Cardiac septum (tissue), 1 donor: ENCODE data around the gene MS4A6E. TPM values are rescaled to one million over a fixed set of nuclear protein-coding genes. Genes with fewer than 3 reads are reported as not detected.
"Not testable (repeated sequence)": the region's sequence is repeated elsewhere in the genome, so short reads cannot be mapped to it uniquely, and the experiment has no call there.

ENCODE experiments used
- DNase-seq: peaks from one replicate; pipeline ENCODE4 v3.0.0-alpha.2; 2020; ENCODE audit warnings: low spot score
- intact Hi-C: fragments of 100-400 bp; cut with DNase I; formaldehyde crosslinking; loops from one replicate; pipeline ENCODE4 v1.14.0; 2022
- long read RNA-seq: library from polyadenylated mRNA; unstranded; transcript quantifications from one replicate; pipeline ENCODE4 v2.0.0, GENCODE V29; 2021
- total RNA-seq: library from RNA; stranded (reverse); fragmentation: NEBNext Ultra II Directional; extraction: Animal tissue kit (Norgen Biotek cat#: 25700); gene quantifications from one replicate; pipeline ENCODE4 v1.2.1, GENCODE V29; 2021
- donor health status: DM: no; HTN: no; CAD: no.

The MS4A6E gene, protein sequence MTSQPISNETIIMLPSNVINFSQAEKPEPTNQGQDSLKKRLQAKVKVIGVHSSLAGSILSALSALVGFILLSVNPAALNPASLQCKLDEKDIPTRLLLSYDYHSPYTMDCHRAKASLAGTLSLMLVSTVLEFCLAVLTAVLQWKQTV
- total RNA-seq = not detected
- long read RNA-seq = 0 reads

DNA sequence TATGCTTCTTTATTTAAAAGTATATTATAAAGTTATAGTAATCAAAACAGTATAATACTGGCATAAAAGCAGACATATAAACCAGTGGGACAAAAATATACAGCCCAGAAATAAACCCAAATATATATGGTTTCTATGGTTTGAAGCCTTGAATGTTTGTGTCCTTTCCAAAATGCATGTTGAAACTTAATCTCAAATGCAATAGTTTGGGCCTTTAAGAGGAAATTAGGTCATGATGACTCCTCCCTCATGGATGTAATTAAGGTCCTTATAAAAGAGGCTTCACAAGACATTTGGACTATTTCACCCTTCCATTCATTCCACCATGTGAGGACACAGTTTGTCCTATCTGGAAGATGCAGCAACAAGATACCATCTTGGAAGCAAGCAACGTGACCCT lies at the start of gene MS4A6E:
TSS of gene MS4A6E (plus strand) at position 301 of the 400 bp plus-strand sequence. CDS start 7,641 bp downstream, outside the sequence.
- intact Hi-C loops = no loop called here
- no peak for DNase-seq

DNA sequence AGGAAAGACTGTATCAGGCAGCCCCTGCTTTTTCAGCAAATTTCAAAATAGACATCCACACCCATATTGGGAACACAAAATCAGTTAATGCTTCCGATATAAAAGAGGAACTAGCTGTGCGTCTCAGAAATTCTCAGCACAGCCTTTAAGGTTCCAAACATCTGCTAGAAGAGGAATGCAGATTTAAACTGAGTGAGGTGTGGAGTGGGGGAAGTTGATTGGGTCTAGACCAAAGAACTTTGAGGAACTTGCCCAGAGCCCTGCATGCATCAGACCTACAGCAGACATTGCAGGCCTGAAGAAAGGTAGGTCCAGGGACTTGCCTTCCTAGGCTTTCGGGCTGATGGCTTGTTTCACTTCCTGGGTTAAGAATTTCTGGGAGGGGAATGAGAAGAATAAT lies 46.6 kb upstream of the MS4A6E start, which contains the start of gene MS4A4A:
TSS of gene MS4A4A (plus strand) at position 255 of the 400 bp plus-strand sequence. CDS start at position 265, 10 bp downstream.
- no peak for DNase-seq
- intact Hi-C loops = no loop called here

DNA sequence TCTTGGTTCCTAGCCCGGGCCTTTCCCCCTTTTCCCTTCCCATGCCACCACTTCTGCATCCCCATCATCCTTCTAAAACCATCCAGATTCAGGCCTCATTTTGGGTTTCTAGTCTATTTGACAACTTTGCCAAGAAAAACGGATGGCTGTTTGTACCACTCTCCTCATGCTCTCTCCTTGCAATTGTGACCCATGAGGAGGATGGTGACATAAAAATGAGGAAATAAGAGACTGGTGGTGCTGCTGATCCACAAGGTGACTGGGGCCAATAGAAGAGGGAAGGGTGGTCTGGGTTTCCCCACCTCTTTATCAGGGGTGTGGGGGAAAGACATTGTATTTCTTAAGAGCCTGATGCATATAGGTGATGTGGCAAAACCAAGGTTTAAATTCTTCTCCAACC lies 45.6 kb upstream of the MS4A6E start:
- intact Hi-C loops = no loop called here
- no peak for DNase-seq

DNA sequence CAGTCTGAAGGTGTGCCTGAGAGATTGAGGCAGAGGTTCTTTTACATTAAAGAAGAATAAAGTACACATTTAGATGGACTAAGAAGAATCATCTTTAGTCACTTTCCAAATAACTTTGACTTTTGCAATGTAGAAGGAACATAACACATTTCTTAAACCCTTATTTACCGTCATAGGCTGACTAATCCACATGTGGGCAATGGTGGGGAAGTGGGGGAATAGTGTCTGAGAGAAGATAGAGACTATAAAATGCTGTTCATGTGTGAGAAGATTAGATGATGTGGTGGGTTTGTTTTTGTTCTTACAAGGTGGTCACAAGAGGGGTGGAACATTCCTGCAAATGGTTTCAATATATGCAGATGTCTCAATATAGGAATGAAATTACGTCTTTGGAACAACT lies 44.8 kb upstream of the MS4A6E start:
- no peak for DNase-seq
- intact Hi-C loops = no loop called here

DNA sequence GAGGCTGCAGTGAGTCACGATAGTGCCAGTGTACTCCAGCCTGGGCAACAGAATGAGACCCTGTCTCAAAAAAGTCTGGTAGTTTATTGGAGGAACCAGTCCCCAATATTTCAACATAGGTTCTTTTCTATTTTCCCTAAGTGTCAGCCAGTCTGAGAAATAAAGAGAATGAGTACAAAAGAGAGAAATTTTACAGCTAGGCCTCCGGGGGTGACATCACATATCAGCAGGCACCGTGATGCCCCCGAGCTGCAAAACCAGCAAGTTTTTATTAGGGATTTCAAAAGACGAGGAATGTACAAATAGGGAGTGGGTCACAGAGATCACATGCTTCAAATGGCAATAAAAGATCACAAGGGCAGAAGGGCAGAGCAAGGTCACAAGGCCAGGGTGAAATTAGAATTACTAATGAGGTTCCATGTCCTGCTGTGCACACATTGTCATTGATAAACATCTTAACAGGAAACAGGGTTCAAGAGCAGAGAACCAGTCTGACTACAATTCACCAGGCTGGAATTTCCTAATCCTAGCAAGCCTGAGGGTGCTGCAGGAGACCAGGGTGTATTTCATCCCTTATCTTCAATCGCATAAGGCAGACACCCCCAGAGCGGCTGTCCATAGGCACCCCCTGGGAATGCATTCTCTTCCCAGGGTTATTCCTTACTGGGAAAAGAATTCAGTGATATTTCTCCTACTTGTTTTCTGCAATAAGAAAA lies 41.5 kb upstream of the MS4A6E start:
- intact Hi-C loops, DNase-seq: not testable (repeated sequence)

DNA sequence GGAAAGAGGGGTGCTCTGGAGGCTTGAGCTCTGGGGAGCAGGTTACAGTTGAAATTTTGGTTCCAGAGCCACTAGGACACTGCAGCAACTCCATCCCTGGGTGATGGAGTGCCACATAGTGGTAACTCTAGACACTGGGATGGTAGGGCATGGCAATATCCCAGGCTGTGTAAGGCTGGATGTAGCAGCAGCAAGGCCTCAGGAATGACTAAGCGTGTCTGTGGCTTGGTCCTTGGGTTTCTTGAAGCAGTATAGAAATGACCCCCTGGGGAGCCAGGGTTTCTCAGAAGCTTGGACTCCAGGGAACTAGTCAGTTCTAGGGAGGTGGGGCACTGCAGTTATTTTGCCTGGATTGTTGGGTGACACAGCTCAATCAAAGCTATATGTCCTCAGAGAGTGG lies 38.5 kb upstream of the MS4A6E start:
- intact Hi-C loops = no loop called here
- DNase-seq = no peak

DNA sequence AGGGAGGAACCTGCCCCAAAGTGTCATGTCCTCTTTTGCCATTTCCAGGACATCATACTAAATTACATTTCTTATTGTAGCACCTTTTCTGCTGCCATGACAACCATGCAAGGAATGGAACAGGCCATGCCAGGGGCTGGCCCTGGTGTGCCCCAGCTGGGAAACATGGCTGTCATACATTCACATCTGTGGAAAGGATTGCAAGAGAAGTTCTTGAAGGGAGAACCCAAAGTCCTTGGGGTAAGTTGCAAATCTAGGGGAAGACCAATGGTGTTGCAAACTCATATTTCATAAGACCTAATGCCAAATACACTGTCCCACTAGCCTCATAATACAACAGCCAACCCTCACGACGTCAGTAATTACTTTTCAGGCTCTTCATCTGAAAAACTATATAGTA lies 34.9 kb upstream of the MS4A6E start:
- DNase-seq = no peak
- intact Hi-C loops = no loop called here

DNA sequence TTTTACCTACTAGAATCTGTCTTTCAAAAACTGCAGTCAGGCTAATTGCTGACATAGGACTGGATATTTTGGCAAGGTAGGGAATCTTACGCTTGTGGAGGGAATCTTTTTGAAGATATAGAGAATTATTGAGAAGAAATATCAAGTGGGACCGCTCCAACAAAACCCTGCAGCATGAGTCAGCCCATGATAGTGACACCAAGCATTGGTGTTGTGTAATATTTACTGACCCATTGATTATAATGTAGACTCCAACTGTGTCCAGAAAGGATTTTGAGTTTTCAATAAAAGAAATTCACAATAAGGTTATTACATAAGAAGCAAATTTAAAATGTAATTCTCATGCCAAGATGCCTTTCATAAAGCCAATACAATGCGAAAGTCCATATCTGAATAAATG lies 25.9 kb upstream of the MS4A6E start:
- DNase-seq = no peak
- intact Hi-C loops = no loop called here

DNA sequence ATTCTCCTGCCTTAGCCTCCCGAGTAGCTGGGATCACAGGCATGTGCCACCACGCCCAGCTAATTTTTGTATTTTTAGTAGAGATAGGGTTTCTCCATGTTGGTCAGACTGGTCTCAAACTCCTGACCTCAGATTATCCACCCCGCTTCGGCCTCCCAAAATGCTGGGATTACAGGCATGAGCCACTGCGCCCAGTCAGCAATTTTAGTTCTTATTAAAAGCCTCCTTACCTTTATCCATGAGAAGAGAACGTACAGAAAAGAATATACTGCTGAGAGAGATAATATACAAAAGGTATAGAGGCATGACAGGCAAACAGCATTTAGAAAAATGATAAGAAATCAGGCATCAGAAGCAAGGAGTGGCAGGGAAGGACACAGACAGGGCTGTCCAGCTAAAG lies 25.2 kb upstream of the MS4A6E start:
- intact Hi-C loops = not testable (repeated sequence)

DNA sequence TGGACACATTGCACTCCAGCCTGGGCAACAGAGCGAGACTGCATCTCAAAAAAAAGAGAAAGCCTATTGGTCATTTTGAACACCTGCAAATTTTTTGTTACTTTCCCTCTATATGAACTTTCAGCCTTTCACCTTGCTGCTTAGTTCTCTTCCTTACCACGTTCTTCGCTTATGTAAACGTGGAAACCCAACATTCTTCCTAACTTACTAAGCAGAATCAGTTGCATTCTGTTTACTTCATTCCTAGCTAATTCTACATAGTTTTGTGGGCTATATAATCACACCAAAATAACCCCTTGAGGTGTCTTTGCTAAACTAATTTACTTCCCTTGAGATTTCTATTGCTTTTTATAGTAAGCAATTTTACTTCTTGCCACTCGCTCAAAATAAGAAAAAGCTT lies 23.4 kb upstream of the MS4A6E start:
- DNase-seq = no peak
- intact Hi-C loops = no loop called here

More for the DNA sequence above, 25.2 kb upstream of the MS4A6E start:
- not testable (repeated sequence) for DNase-seq

DNA sequence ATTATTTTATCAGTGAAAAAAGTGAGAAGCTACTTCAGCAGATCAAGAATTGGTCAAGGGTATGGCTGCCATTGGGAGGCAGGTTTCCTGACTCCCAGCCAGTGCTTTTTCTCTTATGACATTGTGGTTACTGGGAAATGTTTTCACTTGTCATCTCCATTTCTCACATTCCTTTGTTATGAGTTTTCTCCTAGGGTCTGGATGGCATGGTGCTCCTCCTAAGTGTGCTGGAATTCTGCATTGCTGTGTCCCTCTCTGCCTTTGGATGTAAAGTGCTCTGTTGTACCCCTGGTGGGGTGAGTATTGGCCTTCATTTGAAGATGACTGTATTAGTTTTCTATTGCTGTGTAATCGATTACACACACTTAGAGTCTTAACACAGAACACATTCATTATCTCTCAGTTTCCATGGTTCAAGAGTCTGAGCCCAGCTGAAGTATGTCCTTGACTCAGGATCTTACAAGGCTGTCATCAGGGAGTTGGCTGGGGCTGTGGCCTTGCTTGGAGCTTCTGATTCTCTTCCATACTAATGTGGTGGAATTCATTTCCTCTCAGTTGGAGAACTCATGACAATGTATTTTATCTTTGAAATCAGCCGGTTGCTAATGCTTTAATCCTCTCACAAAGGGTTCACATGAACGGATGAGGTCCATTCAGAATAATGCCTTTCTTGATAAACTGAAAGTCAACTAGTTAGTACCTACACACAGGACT lies 21.0 kb upstream of the MS4A6E start:
- intact Hi-C loops = no loop called here

DNA sequence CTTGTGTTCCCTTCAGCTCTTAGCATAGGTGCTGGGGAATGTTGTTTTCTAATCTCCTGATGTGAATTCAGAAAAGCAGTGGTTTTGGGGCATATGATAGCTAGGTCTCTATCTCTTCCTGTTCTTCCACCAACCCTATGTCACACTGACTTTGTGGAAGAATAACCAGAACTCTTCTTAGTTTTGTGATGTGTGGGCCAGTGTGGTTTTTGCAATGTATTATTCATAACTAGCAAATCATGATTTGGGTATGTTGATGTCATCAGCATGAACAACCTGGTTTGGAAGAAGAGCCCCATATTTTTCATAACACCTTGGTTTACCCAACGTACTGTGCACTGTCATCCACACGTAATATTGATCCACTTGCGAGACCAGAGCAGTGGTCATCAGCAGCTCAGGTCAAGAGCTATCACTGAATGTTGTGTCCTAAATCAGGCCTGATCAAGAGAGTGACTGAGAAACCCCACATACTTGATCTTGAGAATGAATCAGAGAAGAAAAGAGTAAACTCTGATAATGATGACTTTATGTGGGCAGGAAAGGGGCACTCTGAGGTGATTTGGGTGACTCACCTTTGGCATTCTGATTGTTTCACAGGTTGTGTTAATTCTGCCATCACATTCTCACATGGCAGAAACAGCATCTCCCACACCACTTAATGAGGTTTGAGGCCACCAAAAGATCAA lies 19.4 kb upstream of the MS4A6E start:
- no peak for DNase-seq
- intact Hi-C loops = no loop called here

More for the DNA sequence above, 21.0 kb upstream of the MS4A6E start:
- DNase-seq = no peak

DNA sequence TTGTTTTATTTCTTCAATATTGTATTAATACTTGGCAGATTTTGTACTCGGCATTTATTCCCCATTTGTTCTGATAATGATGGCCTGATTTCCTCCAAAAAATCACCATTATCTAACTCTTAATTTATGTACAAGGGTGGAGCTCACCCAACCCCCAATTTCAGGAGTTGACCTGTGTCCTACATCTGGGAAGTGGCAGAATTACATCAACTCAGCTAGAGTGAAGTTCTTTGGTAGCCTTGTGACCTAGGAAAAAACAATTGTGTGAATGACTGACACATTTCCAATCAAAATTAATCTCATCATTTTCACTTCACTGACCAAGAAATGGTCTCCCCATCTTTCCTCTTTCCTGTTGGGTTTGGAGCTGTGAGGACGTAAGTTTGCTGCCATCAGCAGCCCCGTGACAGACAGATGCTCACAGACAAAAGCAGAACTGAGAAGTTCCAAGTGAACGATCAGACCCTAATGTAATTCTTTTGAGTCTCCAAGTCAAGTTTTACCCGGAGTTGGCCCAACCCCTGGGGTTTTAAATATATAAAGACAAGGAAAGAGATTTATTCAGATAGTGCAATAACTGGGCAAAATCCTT lies 16.6 kb upstream of the MS4A6E start:
- no peak for DNase-seq

DNA sequence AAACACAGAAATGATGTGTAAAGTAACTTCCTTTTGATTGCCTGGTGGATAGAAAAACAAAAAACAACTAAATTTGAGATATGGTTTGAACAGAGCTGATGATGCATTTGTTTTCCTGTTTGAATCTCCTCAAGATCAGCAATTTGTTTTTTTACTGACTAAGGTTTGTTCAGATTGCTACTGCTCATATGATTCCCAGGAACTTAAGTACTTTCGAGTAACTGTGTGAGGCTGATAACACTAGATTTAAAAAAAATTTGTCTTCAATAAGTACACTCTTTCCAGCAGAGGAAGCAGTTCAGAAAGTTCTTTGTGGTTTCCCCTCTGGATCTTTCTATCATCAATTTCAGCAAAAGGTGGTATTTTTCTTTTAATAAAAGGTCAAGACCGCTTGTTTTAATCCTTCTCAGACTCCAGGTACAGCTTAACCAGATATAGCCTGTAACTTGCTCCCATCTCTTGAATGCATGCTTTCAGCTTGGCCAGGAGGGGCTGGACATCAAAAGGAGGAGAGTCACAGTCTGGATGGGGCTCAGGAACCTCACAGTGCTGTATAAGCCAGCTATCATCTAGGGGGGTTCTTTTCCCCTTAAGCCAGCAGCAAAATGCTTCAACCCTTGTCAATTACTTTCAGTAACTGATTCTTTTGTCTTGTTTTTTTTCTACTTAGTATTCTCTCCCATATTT lies 12.3 kb upstream of the MS4A6E start:
- no peak for DNase-seq
- intact Hi-C loops = no loop called here

More for the DNA sequence above, 16.6 kb upstream of the MS4A6E start:
- intact Hi-C loops = no loop called here

DNA sequence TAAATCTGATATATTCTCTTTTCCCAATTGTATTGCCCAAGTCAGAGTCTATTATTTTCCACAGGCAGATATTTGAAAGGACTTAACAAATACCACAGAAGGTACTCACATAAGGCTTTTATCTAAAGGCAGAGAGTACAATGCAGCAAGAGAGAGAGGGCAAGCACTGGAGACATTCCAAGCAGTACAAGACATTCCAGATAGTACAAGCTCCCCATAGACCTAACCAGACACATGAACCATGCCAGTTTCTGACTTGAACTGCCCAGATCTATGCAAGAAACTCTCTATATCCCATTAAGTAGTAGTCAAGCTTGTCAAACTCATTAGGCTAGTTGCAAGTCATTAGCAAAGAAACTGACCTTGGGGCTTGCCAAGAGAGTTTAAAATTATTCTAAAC lies 11.2 kb upstream of the MS4A6E start:
- DNase-seq = no peak
- intact Hi-C loops = no loop called here

DNA sequence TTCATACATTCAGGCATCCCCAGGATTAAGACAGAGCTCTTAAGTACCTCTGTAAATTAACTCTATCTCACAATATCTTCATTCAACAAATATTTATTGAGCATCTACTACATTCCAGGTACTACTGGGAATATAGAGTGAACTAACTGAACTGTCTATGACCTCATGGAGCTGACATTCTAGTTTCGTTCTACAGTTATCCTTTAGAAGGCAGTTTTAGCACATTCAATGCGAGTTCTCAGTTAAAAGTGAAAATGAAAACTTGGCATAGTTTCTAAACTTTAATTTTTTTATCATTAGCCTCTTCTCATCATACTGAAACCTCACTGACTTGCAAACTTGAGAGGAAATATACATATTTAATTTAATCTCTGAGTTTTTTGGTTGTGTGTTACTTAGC lies 10.7 kb upstream of the MS4A6E start:
- intact Hi-C loops = no loop called here
- no peak for DNase-seq

DNA sequence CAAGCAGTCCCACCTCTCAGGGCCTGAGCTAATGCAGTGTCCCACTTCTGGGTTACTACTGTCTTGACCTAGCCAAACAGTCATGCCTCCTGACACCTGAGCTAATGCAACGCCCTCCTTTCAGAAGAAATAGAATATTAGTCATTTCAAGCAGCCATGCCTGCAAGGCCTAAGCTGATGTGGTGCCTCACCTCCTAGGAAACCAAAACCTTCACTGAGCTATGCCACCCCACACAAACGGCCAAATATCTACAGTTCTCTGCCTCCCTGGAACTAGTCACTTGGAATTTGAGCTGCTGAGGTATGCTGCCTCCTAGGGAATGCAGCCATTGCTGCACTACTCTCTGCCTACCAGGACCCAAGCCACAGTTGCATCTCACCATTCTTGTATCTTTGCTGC lies 8.3 kb upstream of the MS4A6E start:
- no peak for DNase-seq
- intact Hi-C loops = no loop called here

DNA sequence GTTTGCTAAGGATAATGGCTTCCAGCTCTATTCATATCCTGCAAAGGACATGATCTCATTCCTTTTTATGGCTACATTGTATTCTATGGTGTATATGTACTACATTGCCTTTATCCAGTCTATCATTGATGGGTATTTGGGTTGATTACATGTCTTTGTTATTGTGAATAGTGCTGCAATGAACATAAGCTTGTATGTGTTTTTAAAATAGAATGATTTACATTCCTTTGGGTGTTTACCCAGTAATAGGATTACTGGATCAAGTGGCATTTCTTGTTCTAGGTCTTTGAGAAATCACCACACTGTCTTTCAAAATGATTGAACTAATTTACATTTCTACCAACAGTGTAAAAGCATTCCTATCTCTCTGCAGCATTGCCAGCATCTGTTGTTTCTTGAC lies 6.0 kb upstream of the MS4A6E start:
- intact Hi-C loops = no loop called here
- no peak for DNase-seq

DNA sequence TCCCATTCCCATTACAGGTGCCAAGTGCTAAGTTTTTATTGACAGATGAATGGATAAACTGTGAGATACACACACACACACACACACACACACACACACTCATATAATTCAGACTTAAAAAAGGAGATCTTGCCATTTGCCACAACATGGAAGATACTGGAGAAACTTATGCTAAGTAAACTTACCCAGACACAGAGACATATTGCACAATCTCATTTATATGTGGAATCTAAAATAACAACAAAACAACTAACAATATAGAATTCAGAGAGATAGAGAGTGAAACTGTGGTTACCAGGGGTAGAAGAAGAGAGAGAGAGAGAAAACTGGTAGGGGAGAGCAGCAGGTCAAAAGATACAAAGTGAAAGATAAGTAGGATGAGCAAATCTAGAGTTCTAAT lies 1.4 kb downstream of the MS4A6E start:
- intact Hi-C loops = no loop called here

More for the DNA sequence above, 1.4 kb downstream of the MS4A6E start:
- DNase-seq = no peak
